ENCODE data around the gene CSAD. TPM values are rescaled to one million over a fixed set of nuclear protein-coding genes. Genes with fewer than 3 reads are reported as not detected.
"Not testable (repeated sequence)": the region's sequence is repeated elsewhere in the genome, so short reads cannot be mapped to it uniquely, and the experiment has no call there.

Gene CSAD
- total and polyA plus RNA-seq, 2 experiments from 2014 or later: 7.2 to 29.4 TPM

DNA sequence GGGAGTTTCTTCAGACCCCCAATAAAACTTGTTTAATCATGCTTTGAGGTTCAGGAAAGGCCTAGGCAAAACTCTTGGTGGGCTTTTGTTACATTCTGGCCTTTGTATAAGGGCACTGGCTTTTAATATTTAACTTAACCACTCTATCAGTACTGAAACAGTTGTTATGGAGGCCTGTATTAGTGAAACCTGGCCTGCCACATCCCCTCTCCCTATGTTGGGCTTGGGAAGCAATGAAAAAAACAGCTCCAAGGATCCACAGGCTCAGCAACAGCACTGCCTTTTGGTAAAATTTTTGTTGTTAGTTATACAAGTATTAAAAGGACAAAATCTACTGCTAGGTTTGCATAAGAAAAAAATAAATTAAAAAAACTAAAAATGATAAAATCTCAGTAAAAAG, 66.8 kb downstream of the CSAD start:
- H3K4me1 ChIP-seq (ENCODE audit: low read depth): peaks cover 12% of the 10 kb centered on the region

DNA sequence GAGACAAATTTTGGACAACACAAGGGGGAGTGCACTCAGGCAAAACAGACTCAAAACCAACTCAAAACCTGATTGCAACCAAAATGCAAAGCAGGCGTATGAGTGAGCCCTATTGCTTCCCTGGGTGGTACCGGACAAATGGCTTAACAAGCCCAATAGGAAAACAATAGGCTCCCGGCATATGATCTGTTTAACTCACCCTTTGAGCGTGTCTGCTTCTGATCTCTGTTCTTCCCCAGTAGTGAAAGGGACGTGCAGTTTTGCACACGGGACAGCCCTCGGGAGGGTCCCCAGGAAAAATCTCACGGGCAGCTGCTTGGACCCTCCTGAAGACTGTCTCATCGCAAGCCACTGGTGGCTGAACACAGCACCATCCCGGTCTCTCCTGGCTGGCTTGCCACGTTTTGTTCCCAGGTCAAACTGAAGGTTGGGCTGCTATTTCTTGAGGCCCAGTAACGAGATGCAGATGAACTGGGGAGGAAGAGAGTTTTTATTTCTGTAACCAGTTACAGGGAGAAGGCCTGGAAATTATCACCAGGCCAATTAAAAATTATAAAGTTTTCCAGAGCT, 67.5 kb downstream of the CSAD start:
- Histone ChIP-seq H3K27me3 (no peaks in the 10 kb centered on the region), H3K9me3 (ENCODE audit: low read depth) (no peaks in the 10 kb centered on the region), H3K27ac (peak overlapping the region; percentile 39), H3K4me3 (no peak overlapping the region), H3K4me1 (ENCODE audit: low read depth) (peaks cover 12% of the 10 kb centered on the region), H3K36me3 (no peaks in the 10 kb centered on the region)
- TF ChIP-seq, protein P1, sequence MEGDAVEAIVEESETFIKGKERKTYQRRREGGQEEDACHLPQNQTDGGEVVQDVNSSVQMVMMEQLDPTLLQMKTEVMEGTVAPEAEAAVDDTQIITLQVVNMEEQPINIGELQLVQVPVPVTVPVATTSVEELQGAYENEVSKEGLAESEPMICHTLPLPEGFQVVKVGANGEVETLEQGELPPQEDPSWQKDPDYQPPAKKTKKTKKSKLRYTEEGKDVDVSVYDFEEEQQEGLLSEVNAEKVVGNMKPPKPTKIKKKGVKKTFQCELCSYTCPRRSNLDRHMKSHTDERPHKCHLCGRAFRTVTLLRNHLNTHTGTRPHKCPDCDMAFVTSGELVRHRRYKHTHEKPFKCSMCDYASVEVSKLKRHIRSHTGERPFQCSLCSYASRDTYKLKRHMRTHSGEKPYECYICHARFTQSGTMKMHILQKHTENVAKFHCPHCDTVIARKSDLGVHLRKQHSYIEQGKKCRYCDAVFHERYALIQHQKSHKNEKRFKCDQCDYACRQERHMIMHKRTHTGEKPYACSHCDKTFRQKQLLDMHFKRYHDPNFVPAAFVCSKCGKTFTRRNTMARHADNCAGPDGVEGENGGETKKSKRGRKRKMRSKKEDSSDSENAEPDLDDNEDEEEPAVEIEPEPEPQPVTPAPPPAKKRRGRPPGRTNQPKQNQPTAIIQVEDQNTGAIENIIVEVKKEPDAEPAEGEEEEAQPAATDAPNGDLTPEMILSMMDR (IDR thresholded peaks at IDR 0.05; ENCODE audit: low read depth, low read length): no peak
- no peak for DNase-seq (ENCODE audit: low read depth in 1 of 2, low spot score in 1 of 2)

More for the DNA sequence above, 66.8 kb downstream of the CSAD start:
- TF ChIP-seq, protein P1 (IDR thresholded peaks at IDR 0.05; ENCODE audit: low read depth, low read length): no peak
- no peak for DNase-seq (ENCODE audit: low read depth in 1 of 2, low spot score in 1 of 2)
- Histone ChIP-seq H3K27ac (peak overlapping the region; percentile 2), H3K9me3 (ENCODE audit: low read depth) (no peaks in the 10 kb centered on the region), H3K27me3 (no peaks in the 10 kb centered on the region), H3K4me3 (no peak overlapping the region), H3K36me3 (no peaks in the 10 kb centered on the region)

DNA sequence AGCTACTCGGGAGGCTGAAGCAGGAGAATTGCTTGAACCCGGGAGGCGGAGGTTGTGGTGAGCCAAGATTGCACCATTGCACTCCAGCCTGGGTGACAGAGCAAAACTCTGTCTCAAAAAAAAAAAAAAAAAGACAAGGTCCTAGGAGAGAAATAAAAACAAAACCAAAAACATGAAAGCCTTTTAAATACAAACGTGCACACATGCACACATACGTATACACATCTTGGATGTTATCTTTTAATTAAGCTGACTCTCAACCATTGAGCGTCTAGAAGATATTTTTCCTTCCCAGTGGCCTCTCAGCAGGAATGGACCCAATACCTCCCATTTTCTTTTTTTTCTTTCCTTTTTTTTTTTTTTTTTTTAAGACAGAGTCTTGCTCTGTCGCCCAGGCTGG, 68.3 kb downstream of the CSAD start:
- not testable (repeated sequence) for H3K27ac ChIP-seq; DNase-seq (ENCODE audit: low read depth in 1 of 2, low spot score in 1 of 2); H3K4me3 ChIP-seq; H3K9me3 ChIP-seq (ENCODE audit: low read depth); H3K36me3 ChIP-seq; H3K27me3 ChIP-seq
- H3K4me1 ChIP-seq (ENCODE audit: low read depth): peaks cover 12% of the 10 kb centered on the region

Other genes starting within 250 kb of the CSAD start
- 310 and 601 TPM in 2 replicates for gene KRT18, start 231.8 kb downstream of the CSAD start, total RNA-seq
- gene KRT18, start 231.8 kb downstream of the CSAD start, polyA plus RNA-seq: 472 and 838 TPM in 2 replicates
- gene EIF4B, start 174.5 kb downstream of the CSAD start, total RNA-seq: 374 and 722 TPM in 2 replicates
- 50.0 and 81.5 TPM in 2 replicates for gene EIF4B, start 174.5 kb downstream of the CSAD start, polyA plus RNA-seq
- 3.9 and 4.5 TPM in 2 replicates for gene TNS2, start 130.9 kb downstream of the CSAD start, total RNA-seq
- 2.2 and 5.1 TPM in 2 replicates for gene TNS2, start 130.9 kb downstream of the CSAD start, polyA plus RNA-seq
- 14.8 and 15.8 TPM in 2 replicates for gene SPRYD3, start 101.5 kb downstream of the CSAD start, total RNA-seq
- gene SPRYD3, start 101.5 kb downstream of the CSAD start, polyA plus RNA-seq: 17.6 and 19.4 TPM in 2 replicates
- gene IGFBP6, start 83.3 kb downstream of the CSAD start, total RNA-seq: 58.9 and 105 TPM in 2 replicates
- 75.4 and 109 TPM in 2 replicates for gene IGFBP6, start 83.3 kb downstream of the CSAD start, polyA plus RNA-seq
- 0.57 and 1.6 TPM in 2 replicates for gene SOAT2, start 77.4 kb downstream of the CSAD start, total RNA-seq
- 1.3 and 1.9 TPM in 2 replicates for gene SOAT2, start 77.4 kb downstream of the CSAD start, polyA plus RNA-seq
- gene ZNF740, start 203 bp downstream of the CSAD start, total RNA-seq: 15.6 and 20.5 TPM in 2 replicates
- gene ZNF740, start 203 bp downstream of the CSAD start, polyA plus RNA-seq: 4.4 and 16.6 TPM in 2 replicates
- 0.25 and 1.1 TPM in 2 replicates for gene ITGB7, start 26.3 kb upstream of the CSAD start, total RNA-seq
- 0.55 and 0.86 TPM in 2 replicates for gene ITGB7, start 26.3 kb upstream of the CSAD start, polyA plus RNA-seq
- gene RARG, start 51.3 kb upstream of the CSAD start, total RNA-seq: 15.5 and 30.4 TPM in 2 replicates
- gene RARG, start 51.3 kb upstream of the CSAD start, polyA plus RNA-seq: 13.0 and 19.2 TPM in 2 replicates
- gene ESPL1, start 87.4 kb upstream of the CSAD start, total RNA-seq: 7.8 and 23.9 TPM in 2 replicates
- gene ESPL1, start 87.4 kb upstream of the CSAD start, polyA plus RNA-seq: 1.3 and 4.8 TPM in 2 replicates
- 435 and 511 TPM in 2 replicates for gene PFDN5, start 114.6 kb upstream of the CSAD start, total RNA-seq
- 548 and 553 TPM in 2 replicates for gene PFDN5, start 114.6 kb upstream of the CSAD start, polyA plus RNA-seq
- gene MYG1, start 118.8 kb upstream of the CSAD start, total RNA-seq: 69.5 and 71.0 TPM in 2 replicates
- gene MYG1, start 118.8 kb upstream of the CSAD start, polyA plus RNA-seq: 73.3 and 75.4 TPM in 2 replicates
- gene AAAS, start 140.7 kb upstream of the CSAD start, total RNA-seq: 117 and 119 TPM in 2 replicates
- 138 and 140 TPM in 2 replicates for gene AAAS, start 140.7 kb upstream of the CSAD start, polyA plus RNA-seq
- gene SP7, start 155.4 kb upstream of the CSAD start, total RNA-seq: 0.14 and 0.39 TPM in 2 replicates
- 0.45 TPM in 1 of 2 replicates, not detected in the other for gene SP7, start 155.4 kb upstream of the CSAD start, polyA plus RNA-seq
- gene SP1, start 199.3 kb upstream of the CSAD start, total RNA-seq: 43.7 and 53.0 TPM in 2 replicates
- 11.4 and 12.9 TPM in 2 replicates for gene SP1, start 199.3 kb upstream of the CSAD start, polyA plus RNA-seq
- 39.8 and 60.0 TPM in 2 replicates for gene AMHR2, start 242.9 kb upstream of the CSAD start, total RNA-seq
- gene AMHR2, start 242.9 kb upstream of the CSAD start, polyA plus RNA-seq: 53.4 and 57.3 TPM in 2 replicates

Data from cardiac muscle cell (in vitro differentiated cells and primary cell).